ENCODE measurements around the gene FLCN. TPM values are rescaled to one million over a fixed set of nuclear protein-coding genes. Genes with fewer than 3 reads are reported as not detected.
A peak's percentile ranks its signal among the peaks of the same experiment; 100 is the strongest.

Gene FLCN
- total and polyA plus RNA-seq, 2 experiments from 2014 or later = 12.1 to 36.6 TPM

DNA sequence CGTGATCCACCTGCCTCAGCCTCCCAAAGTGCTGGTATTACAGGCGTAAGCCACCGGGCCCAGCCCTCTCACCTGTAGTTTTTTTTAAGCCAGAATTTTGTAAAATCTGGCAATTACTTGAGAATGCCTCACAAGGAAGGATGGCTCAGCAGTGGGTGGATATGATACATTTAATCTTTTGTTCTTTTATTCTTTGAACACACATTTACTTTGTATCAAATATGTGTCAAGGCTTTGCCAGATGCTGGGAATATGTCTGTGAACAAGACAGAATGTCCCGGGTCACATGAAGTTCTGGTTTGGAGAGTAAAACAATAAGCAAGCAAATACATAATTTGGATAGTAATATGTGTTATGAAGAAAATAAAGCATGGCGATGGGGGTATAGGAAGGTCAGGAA, 49.0 kb upstream of the FLCN start (continued):
- TF ChIP-seq NANOG (IDR thresholded peaks at IDR 0.05; ENCODE audit: borderline replicate concordance) (no peak), ZNF331 (CRISPR knock-in tag; IDR thresholded peaks at IDR 0.05; ENCODE audit: low read depth) (no peak), POLR2AphosphoS5 (IDR thresholded peaks at IDR 0.05; ENCODE audit: low read depth) (no peak), EZH2 (IDR thresholded peaks at IDR 0.05; ENCODE audit: low read depth, unreplicated experiment) (no peak), ZNF114 (CRISPR knock-in tag; IDR thresholded peaks at IDR 0.05) (no peak)
- TF ChIP-seq, protein P1, sequence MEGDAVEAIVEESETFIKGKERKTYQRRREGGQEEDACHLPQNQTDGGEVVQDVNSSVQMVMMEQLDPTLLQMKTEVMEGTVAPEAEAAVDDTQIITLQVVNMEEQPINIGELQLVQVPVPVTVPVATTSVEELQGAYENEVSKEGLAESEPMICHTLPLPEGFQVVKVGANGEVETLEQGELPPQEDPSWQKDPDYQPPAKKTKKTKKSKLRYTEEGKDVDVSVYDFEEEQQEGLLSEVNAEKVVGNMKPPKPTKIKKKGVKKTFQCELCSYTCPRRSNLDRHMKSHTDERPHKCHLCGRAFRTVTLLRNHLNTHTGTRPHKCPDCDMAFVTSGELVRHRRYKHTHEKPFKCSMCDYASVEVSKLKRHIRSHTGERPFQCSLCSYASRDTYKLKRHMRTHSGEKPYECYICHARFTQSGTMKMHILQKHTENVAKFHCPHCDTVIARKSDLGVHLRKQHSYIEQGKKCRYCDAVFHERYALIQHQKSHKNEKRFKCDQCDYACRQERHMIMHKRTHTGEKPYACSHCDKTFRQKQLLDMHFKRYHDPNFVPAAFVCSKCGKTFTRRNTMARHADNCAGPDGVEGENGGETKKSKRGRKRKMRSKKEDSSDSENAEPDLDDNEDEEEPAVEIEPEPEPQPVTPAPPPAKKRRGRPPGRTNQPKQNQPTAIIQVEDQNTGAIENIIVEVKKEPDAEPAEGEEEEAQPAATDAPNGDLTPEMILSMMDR (conservative IDR thresholded peaks at IDR 0.05; ENCODE audit: low read depth in 2 of 2) = no peak

DNA sequence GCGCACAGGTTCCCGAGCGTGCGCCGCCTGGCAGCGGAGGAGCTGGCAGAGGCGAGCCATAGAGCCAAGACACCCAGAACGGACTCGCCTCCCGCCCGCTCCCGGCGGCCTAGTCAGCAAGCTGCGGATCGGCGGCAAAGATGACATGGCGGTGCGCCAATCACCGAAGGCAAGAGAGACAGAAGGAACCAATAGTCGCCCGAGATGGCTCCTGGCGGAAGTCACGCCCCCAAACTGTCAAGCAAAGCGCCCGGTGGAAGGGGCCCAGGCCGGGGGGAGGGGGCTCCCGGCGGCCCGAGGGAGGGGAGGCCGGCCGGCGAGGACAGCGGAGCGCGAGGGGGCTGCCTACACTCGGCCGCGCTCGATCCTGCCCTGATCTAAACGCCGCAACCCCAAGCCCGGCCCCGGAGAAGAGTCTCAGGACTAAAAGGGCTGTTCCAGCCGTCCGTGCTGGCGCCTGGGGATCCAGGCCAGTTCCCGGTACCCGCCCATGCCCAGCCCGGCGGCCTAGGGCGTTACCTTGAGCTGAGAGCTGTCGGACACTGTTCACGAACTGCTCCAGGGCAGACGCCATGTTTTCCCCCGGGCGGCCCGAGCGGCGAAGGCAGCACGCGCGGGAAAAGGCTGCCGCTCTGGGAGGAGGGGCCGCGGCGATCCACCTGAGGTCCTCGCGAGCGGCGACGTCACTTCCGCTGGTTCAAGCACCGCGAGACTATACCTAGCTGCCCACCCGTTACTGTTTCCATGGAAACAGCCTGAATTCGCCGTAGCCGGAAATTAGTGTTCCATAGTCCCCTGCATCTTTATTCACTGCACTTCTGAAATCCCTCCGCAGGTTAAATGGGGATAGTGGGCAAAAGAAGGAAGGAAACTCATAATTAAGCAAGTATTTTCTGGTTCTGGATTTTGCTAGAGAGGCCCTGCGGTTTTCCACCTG, 43.9 kb upstream of the FLCN start, which contains the start of gene COPS3:
Gene COPS3 (minus strand): TSS at position 634 of the 937 bp plus-strand sequence. CDS start 60 bp downstream, at position 574.
- Mint-ChIP-seq H3K27me3 (ENCODE audit: insufficient read depth, low read depth, poor library complexity) (peaks cover 8% of the 10 kb centered on the region), H3K9me3 (no peaks in the 10 kb centered on the region), H3K36me3 (ENCODE audit: low read depth) (peaks cover 6% of the 10 kb centered on the region), H3K27ac (peak within 1 kb of the TSS; percentile 96), H3K4me3 (peak within 1 kb of the TSS; percentile 97), H3K4me1 (peaks cover 19% of the 10 kb centered on the region; the same call in 2 of the 3 replicates)
- H3K27me3 ChIP-seq (ENCODE audit: insufficient read depth) = no peaks in the 10 kb centered on the region
- peaks cover 46% of the 10 kb centered on the region for H3K79me2 ChIP-seq (replicated peaks; ENCODE audit: insufficient read depth)
- TF ChIP-seq, protein P2, sequence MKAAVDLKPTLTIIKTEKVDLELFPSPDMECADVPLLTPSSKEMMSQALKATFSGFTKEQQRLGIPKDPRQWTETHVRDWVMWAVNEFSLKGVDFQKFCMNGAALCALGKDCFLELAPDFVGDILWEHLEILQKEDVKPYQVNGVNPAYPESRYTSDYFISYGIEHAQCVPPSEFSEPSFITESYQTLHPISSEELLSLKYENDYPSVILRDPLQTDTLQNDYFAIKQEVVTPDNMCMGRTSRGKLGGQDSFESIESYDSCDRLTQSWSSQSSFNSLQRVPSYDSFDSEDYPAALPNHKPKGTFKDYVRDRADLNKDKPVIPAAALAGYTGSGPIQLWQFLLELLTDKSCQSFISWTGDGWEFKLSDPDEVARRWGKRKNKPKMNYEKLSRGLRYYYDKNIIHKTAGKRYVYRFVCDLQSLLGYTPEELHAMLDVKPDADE (IDR thresholded peaks at IDR 0.05) = peak; percentile 18
- peak; percentile 91 for TF ChIP-seq CREB1 (CRISPR knock-in tag; IDR thresholded peaks at IDR 0.05; ENCODE audit: low read depth)
- peak; percentile 85 for TF ChIP-seq POLR2AphosphoS5 (IDR thresholded peaks at IDR 0.05; ENCODE audit: low read depth)
- TF ChIP-seq STAT1 (IDR thresholded peaks at IDR 0.05; ENCODE audit: unreplicated experiment) = no peak
- TF ChIP-seq, protein P3, sequence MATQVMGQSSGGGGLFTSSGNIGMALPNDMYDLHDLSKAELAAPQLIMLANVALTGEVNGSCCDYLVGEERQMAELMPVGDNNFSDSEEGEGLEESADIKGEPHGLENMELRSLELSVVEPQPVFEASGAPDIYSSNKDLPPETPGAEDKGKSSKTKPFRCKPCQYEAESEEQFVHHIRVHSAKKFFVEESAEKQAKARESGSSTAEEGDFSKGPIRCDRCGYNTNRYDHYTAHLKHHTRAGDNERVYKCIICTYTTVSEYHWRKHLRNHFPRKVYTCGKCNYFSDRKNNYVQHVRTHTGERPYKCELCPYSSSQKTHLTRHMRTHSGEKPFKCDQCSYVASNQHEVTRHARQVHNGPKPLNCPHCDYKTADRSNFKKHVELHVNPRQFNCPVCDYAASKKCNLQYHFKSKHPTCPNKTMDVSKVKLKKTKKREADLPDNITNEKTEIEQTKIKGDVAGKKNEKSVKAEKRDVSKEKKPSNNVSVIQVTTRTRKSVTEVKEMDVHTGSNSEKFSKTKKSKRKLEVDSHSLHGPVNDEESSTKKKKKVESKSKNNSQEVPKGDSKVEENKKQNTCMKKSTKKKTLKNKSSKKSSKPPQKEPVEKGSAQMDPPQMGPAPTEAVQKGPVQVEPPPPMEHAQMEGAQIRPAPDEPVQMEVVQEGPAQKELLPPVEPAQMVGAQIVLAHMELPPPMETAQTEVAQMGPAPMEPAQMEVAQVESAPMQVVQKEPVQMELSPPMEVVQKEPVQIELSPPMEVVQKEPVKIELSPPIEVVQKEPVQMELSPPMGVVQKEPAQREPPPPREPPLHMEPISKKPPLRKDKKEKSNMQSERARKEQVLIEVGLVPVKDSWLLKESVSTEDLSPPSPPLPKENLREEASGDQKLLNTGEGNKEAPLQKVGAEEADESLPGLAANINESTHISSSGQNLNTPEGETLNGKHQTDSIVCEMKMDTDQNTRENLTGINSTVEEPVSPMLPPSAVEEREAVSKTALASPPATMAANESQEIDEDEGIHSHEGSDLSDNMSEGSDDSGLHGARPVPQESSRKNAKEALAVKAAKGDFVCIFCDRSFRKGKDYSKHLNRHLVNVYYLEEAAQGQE (IDR thresholded peaks at IDR 0.05; ENCODE audit: unreplicated experiment) = no peak
- TF ChIP-seq, protein P1 (conservative IDR thresholded peaks at IDR 0.05; ENCODE audit: low read depth in 2 of 2) = no peak
- peak within 1 kb of the TSS; percentile 85 for H3K4me2 ChIP-seq
- H3K9me2 ChIP-seq (ENCODE audit: insufficient read depth) = no peaks in the 10 kb centered on the region
- DNase-seq (ENCODE audit: low spot score) (peak; percentile 99), ATAC-seq (peak; percentile 95)
- H3K27ac ChIP-seq (ENCODE audit: low read depth) = peak within 1 kb of the TSS; percentile 90
- peak within 1 kb of the TSS; percentile 79 for H3K4me3 ChIP-seq
- H3F3A ChIP-seq (replicated peaks; ENCODE audit: low read depth) = no peaks in the 10 kb centered on the region
- peak within 1 kb of the TSS; percentile 85 for H2AFZ ChIP-seq
- H4K20me1 ChIP-seq (replicated peaks; ENCODE audit: insufficient read depth) = peaks cover 38% of the 10 kb centered on the region
- H3K4me1 ChIP-seq (ENCODE audit: insufficient read depth) = peaks cover 13% of the 10 kb centered on the region
- H3K36me3 ChIP-seq (ENCODE audit: insufficient read depth) = 0 out of 2 replicates have a peak, but pooled peaks cover under 1% of the 10 kb centered on the region

Data from GM23338 (cell line).